ENCODE measurements around the gene SOCS1. TPM values are rescaled to one million over a fixed set of nuclear protein-coding genes. Genes with fewer than 3 reads are reported as not detected.
A peak's percentile ranks its signal among the peaks of the same experiment; 100 is the strongest.

SOCS1 gene
- total RNA-seq, 3 donors from 2014 or later (not counting 1 experiment from before 2014, with no cell fraction given): 21.7 to 74.7 (median 27.2) TPM

- Histone ChIP-seq H3K4me1 (ENCODE audit: control insufficient read depth, insufficient read depth, low read length) (peaks cover 61% of the 10 kb centered on the region), H3K27me3 (ENCODE audit: control insufficient read depth, insufficient read depth, low read length) (no peaks in the 10 kb centered on the region), H3K27ac (ENCODE audit: low read length) (peak overlapping the region; percentile 87), H3K4me3 (ENCODE audit: low read length) (no peak overlapping the region), H3K36me3 (ENCODE audit: control insufficient read depth, insufficient read depth, low read length) (no peaks in the 10 kb centered on the region), H3K9me3 (ENCODE audit: control insufficient read depth, insufficient read depth, low read length) (no peaks in the 10 kb centered on the region)
- no peak for TF ChIP-seq CTCF (IDR thresholded peaks at IDR 0.05)
- H3K36me3 Mint-ChIP-seq: no peaks in the 10 kb centered on the region
- peaks cover 50 to 54% of the 10 kb centered on the region in 2 donors for H3K4me1 Mint-ChIP-seq
- WGBS (ENCODE audit: insufficient coverage): 79% methylated on average over 1 of the region's 3 CpGs
- DNase-seq: no peak
- intact Hi-C loops (cut with micrococcal nuclease): loop anchor here (10.0 kb wide), 1 partner anchor 358 kb away; the partner anchor contains the start of gene CIITA
- peak overlapping the region; percentile 84 to 92 for H3K27ac Mint-ChIP-seq
- H3K4me3 Mint-ChIP-seq: peak overlapping the region; percentile 74
- H3K9me3 Mint-ChIP-seq: no peaks in the 10 kb centered on the region
- no peak for ATAC-seq
- no peaks in the 10 kb centered on the region for H3K27me3 Mint-ChIP-seq (ENCODE audit: low read depth in 2 of 2)
Observed at GRCh38 chr16:11232302-11232851, 23.6 kb downstream of the SOCS1 start.

- Mint-ChIP-seq H3K36me3 (no peaks in the 10 kb centered on the region), H3K4me1 (peaks cover 42 to 47% of the 10 kb centered on the region in 2 donors), H3K9me3 (no peaks in the 10 kb centered on the region), H3K27me3 (ENCODE audit: low read depth in 2 of 2) (no peaks in the 10 kb centered on the region), H3K27ac (peak overlapping the region; percentile 84 to 92), H3K4me3 (no peak overlapping the region)
- no peak for TF ChIP-seq CTCF (IDR thresholded peaks at IDR 0.05)
- Histone ChIP-seq H3K9me3 (ENCODE audit: control insufficient read depth, insufficient read depth, low read length) (no peaks in the 10 kb centered on the region), H3K27me3 (ENCODE audit: control insufficient read depth, insufficient read depth, low read length) (no peaks in the 10 kb centered on the region), H3K4me3 (ENCODE audit: low read length) (no peak overlapping the region), H3K4me1 (ENCODE audit: control insufficient read depth, insufficient read depth, low read length) (peaks cover 52% of the 10 kb centered on the region), H3K27ac (ENCODE audit: low read length) (no peak overlapping the region), H3K36me3 (ENCODE audit: control insufficient read depth, insufficient read depth, low read length) (no peaks in the 10 kb centered on the region)
- DNase-seq (no peak), ATAC-seq (no peak)
- intact Hi-C loops (cut with micrococcal nuclease): loop anchor here (10.0 kb wide), 1 partner anchor 357 kb away; the partner anchor contains the start of gene CIITA
- 86% methylated on average over 10 of the region's 10 CpGs for WGBS (ENCODE audit: insufficient coverage)
Observed at GRCh38 chr16:11231367-11231970, 24.5 kb downstream of the SOCS1 start.

- WGBS (ENCODE audit: insufficient coverage): 94% methylated on average over 4 of the region's 4 CpGs
- Histone ChIP-seq H3K27ac (ENCODE audit: low read length) (no peak overlapping the region), H3K36me3 (ENCODE audit: control insufficient read depth, insufficient read depth, low read length) (no peaks in the 10 kb centered on the region), H3K27me3 (ENCODE audit: control insufficient read depth, insufficient read depth, low read length) (no peaks in the 10 kb centered on the region), H3K9me3 (ENCODE audit: control insufficient read depth, insufficient read depth, low read length) (no peaks in the 10 kb centered on the region), H3K4me3 (ENCODE audit: low read length) (no peak overlapping the region), H3K4me1 (ENCODE audit: control insufficient read depth, insufficient read depth, low read length) (peaks cover 51% of the 10 kb centered on the region)
- no peaks in the 10 kb centered on the region for H3K9me3 Mint-ChIP-seq
- intact Hi-C loops (cut with micrococcal nuclease): loop anchor here (5.0 to 10.0 kb wide), 2 partner anchors 122 to 355 kb away; partner anchors contain the start of gene CIITA
- no peak for TF ChIP-seq CTCF (IDR thresholded peaks at IDR 0.05)
- no peaks in the 10 kb centered on the region for H3K27me3 Mint-ChIP-seq (ENCODE audit: low read depth in 2 of 2)
- H3K4me1 Mint-ChIP-seq: peaks cover 45 to 48% of the 10 kb centered on the region in 2 donors
- H3K4me3 Mint-ChIP-seq: no peak overlapping the region
- DNase-seq: no peak
- H3K36me3 Mint-ChIP-seq: no peaks in the 10 kb centered on the region
- peak overlapping the region; percentile 42 to 66 for H3K27ac Mint-ChIP-seq
- no peak for ATAC-seq
Observed at GRCh38 chr16:11229906-11230305, 26.1 kb downstream of the SOCS1 start.
